H1 (cell line): ENCODE data around the gene ANXA8L1. TPM values are rescaled to one million over a fixed set of nuclear protein-coding genes. Genes with fewer than 3 reads are reported as not detected.

ENCODE experiments used
- CTCF ChIA-PET: fragments of 300-600 bp; sonication (Branson Sonifier 250); formaldehyde crosslinking; loops from one replicate; lab custom pipeline; 2021; ENCODE audit not compliant: partially characterized antibody; lab: Charles Lee
- POLR2A ChIA-PET: fragments of 300-600 bp; sonication (Branson Sonifier 250); formaldehyde crosslinking; loops from one replicate; lab custom pipeline; 2021; ENCODE audit warnings: inconsistent platforms; ENCODE audit not compliant: partially characterized antibody; lab: Charles Lee
- DNase-seq, 2 experiments: peaks; one replicate each; pipeline versions ENCODE4 v3.0.0 to v3.0.0-alpha.2; 2010 to 2022; ENCODE audit warnings: low spot score in 2 of 2, low read depth in 1 of 2, mixed read lengths in 1 of 2
- FAIRE-seq: peaks from 2 replicates; lab custom pipeline; 2011; peaks lifted over from hg19 to GRCh38; lab: Jason Lieb, UNC
- H2AFZ ChIP-seq: 2 replicates; pipeline ENCODE4 v1.8.1; 2012; ENCODE audit warnings: low read length, inconsistent platforms
- H2AK5ac ChIP-seq: 2 replicates; pipeline ENCODE4 v1.6.1; 2013; ENCODE audit warnings: low read depth, low read length
- H2BK120ac ChIP-seq: replicated peaks from 2 replicates; pipeline ENCODE3; 2013; ENCODE audit warnings: low read depth, low read length, inconsistent platforms
- H2BK12ac ChIP-seq: 2 replicates; pipeline ENCODE4 v1.6.1; 2013; ENCODE audit warnings: low read depth, low read length
- H2BK15ac ChIP-seq: 2 replicates; pipeline ENCODE4 v1.6.1; 2013; ENCODE audit warnings: low read length
- H2BK20ac ChIP-seq: 2 replicates; pipeline ENCODE4 v1.6.1; 2013; ENCODE audit warnings: low read length
- H2BK5ac ChIP-seq: 2 replicates; pipeline ENCODE4 v1.6.1; 2013; ENCODE audit warnings: low read depth, low read length
- H3K14ac ChIP-seq: 2 replicates; pipeline ENCODE4 v1.6.1; 2013; ENCODE audit warnings: inconsistent platforms; ENCODE audit not compliant: insufficient read length
- H3K18ac ChIP-seq: 2 replicates; pipeline ENCODE4 v1.6.1; 2013; ENCODE audit warnings: low read length; ENCODE audit errors: extremely low read depth
- H3K23ac ChIP-seq: 2 replicates; pipeline ENCODE4 v1.6.1; 2013; ENCODE audit warnings: inconsistent platforms; ENCODE audit not compliant: insufficient read length
- H3K23me2 ChIP-seq: 2 replicates; pipeline ENCODE4 v1.6.1; 2013; ENCODE audit warnings: low read depth, low read length
- H3K27ac ChIP-seq: 2 replicates; pipeline ENCODE4 v1.6.1; 2011; ENCODE audit warnings: low read depth, low read length, inconsistent platforms
- H3K27me3 ChIP-seq, 4 experiments: replicated peaks in 1 of 4; 1 replicate in 1 of 4; 2 replicates in 3 of 4; pipeline versions ENCODE4 v1.6.1 to v1.8.1; 2011 to 2013; ENCODE audit warnings: low read length in 3 of 4, mild to moderate bottlenecking in 3 of 4, inconsistent platforms in 2 of 4, mixed read lengths in 2 of 4, moderate library complexity in 1 of 4; ENCODE audit not compliant: control insufficient read depth in 3 of 4, insufficient read depth in 3 of 4; ENCODE audit errors: extremely low read depth in 1 of 4
- H3K36me3 ChIP-seq, 4 experiments: 2 replicates each; pipeline versions ENCODE4 v1.6.1 to v1.8.1; 2011 to 2013; ENCODE audit warnings: mild to moderate bottlenecking in 4 of 4, low read length in 3 of 4, moderate library complexity in 2 of 4, control low read depth in 1 of 4, inconsistent platforms in 1 of 4; ENCODE audit not compliant: insufficient read depth in 4 of 4, control insufficient read depth in 2 of 4
- H3K4ac ChIP-seq: replicated peaks from 2 replicates; pipeline ENCODE3; 2013; ENCODE audit warnings: low read length, low read depth, mixed read lengths, inconsistent platforms; ENCODE audit not compliant: insufficient read length
- H3K4me1 ChIP-seq, 4 experiments: replicated peaks in 1 of 4; 1 replicate in 1 of 4; 2 replicates in 3 of 4; pipeline versions ENCODE4 v1.6.1 to v1.8.1; 2011 to 2013; ENCODE audit warnings: low read length in 3 of 4, inconsistent platforms in 2 of 4, mixed read lengths in 1 of 4; ENCODE audit not compliant: insufficient read depth in 4 of 4, control insufficient read depth in 3 of 4
- H3K4me2 ChIP-seq, 2 experiments: 2 replicates each; pipeline versions ENCODE4 v1.6.1 to v1.8.1; 2011 to 2013; ENCODE audit warnings: low read depth in 2 of 2, low read length in 2 of 2, control low read depth in 1 of 2, inconsistent platforms in 1 of 2, mild to moderate bottlenecking in 1 of 2; ENCODE audit not compliant: insufficient read depth in 1 of 2
- H3K4me3 ChIP-seq, 4 experiments: fragments of 200-600, 300-600 bp in 1 of 4; sonication (generic), shearing (Covaris generic), sonication (Bioruptor Twin) in 1 of 4; 2 replicates each; pipeline versions ENCODE4 v1.5.1 to v1.8.1; 2011 to 2016; ENCODE audit warnings: low read length in 4 of 4, low read depth in 3 of 4, control low read depth in 2 of 4, inconsistent platforms in 2 of 4, mild to moderate bottlenecking in 2 of 4, mixed read lengths in 1 of 4, moderate library complexity in 1 of 4; ENCODE audit not compliant: insufficient read depth in 2 of 4; ENCODE audit errors: extremely low read depth in 1 of 4
- H3K56ac ChIP-seq: replicated peaks from 2 replicates; pipeline ENCODE3; 2013; ENCODE audit warnings: low read depth, mild to moderate bottlenecking, mixed read lengths, low read length, inconsistent platforms; ENCODE audit not compliant: insufficient read length
- H3K79me1 ChIP-seq: 2 replicates; pipeline ENCODE4 v1.6.1; 2013; ENCODE audit warnings: low read depth, low read length, control low read depth
- H3K79me2 ChIP-seq, 2 experiments: 2 replicates each; pipeline versions ENCODE4 v1.6.1 to v1.8.1; 2012 to 2013; ENCODE audit warnings: low read length in 2 of 2, mild to moderate bottlenecking in 2 of 2, inconsistent platforms in 1 of 2; ENCODE audit not compliant: insufficient read depth in 2 of 2, control insufficient read depth in 1 of 2
- H3K9ac ChIP-seq, 4 experiments: replicated peaks in 1 of 4; 1 replicate in 1 of 4; 2 replicates in 3 of 4; pipeline versions ENCODE4 v1.6.1 to v1.8.1; 2011 to 2013; ENCODE audit warnings: low read depth in 3 of 4, low read length in 3 of 4, control low read depth in 2 of 4, mild to moderate bottlenecking in 2 of 4, moderate library complexity in 2 of 4, inconsistent platforms in 1 of 4; ENCODE audit errors: extremely low read depth in 1 of 4
- H3K9me3 ChIP-seq, 2 experiments: 2 replicates each; pipeline versions ENCODE4 v1.6.1 to v1.8.1; 2012 to 2013; ENCODE audit warnings: mild to moderate bottlenecking in 2 of 2, moderate library complexity in 2 of 2, control low read depth in 1 of 2, inconsistent platforms in 1 of 2, low read depth in 1 of 2, low read length in 1 of 2, mixed read lengths in 1 of 2; ENCODE audit not compliant: insufficient read depth in 2 of 2
- H4K20me1 ChIP-seq, 2 experiments: replicated peaks in 1 of 2; 2 replicates each; pipeline versions ENCODE3 to v1.8.1; 2011 to 2013; ENCODE audit warnings: inconsistent platforms in 2 of 2, low read length in 2 of 2, mild to moderate bottlenecking in 1 of 2; ENCODE audit not compliant: insufficient read depth in 2 of 2, control insufficient read depth in 1 of 2
- H4K5ac ChIP-seq: 2 replicates; pipeline ENCODE4 v1.6.1; 2013; ENCODE audit warnings: low read length, low read depth, mixed read lengths, inconsistent platforms; ENCODE audit not compliant: insufficient read length
- H4K8ac ChIP-seq: 2 replicates; pipeline ENCODE4 v1.8.0; 2013; ENCODE audit warnings: mild to moderate bottlenecking, moderate library complexity, low read length, inconsistent platforms; ENCODE audit not compliant: insufficient read depth; ENCODE audit errors: extremely low read depth
- H4K91ac ChIP-seq: replicated peaks from 2 replicates; pipeline ENCODE3; 2013; ENCODE audit warnings: low read length, mixed read lengths, inconsistent platforms; ENCODE audit not compliant: insufficient read length
- CBX5 ChIP-seq: fragments of 300-800, 300-1000 bp; sonication (generic); IDR thresholded peaks from 2 replicates; pipeline ENCODE4 v1.7.1; 2016; ENCODE audit warnings: antibody characterized with exemption, low read length, low read depth
- CEBPB ChIP-seq: IDR thresholded peaks from 2 replicates; pipeline ENCODE4 v1.6.1; 2012; ENCODE audit warnings: low read depth, low read length
- CTCF ChIP-seq, 3 experiments: IDR thresholded peaks; 1 replicate in 2 of 3; 2 replicates in 1 of 3; pipeline versions ENCODE4 v1.5.1 to v1.6.1; 2011; ENCODE audit warnings: low read length in 3 of 3, mild to moderate bottlenecking in 3 of 3, inconsistent platforms in 2 of 3, low read depth in 1 of 3, moderate library complexity in 1 of 3; ENCODE audit not compliant: insufficient read depth in 1 of 3; ENCODE audit errors: control extremely low read depth in 1 of 3
- HDAC2 ChIP-seq, 2 experiments: fragments of 300-600 bp in 1 of 2; sonication (generic) in 1 of 2; IDR thresholded peaks; 2 replicates each; pipeline ENCODE4 v1.6.1; 2011 to 2012; ENCODE audit warnings: low read depth in 2 of 2, low read length in 2 of 2, mild to moderate bottlenecking in 2 of 2, moderate library complexity in 2 of 2, borderline replicate concordance in 1 of 2, inconsistent platforms in 1 of 2
- MAX ChIP-seq: IDR thresholded peaks from 2 replicates; pipeline ENCODE4 v1.6.1; 2012; ENCODE audit warnings: inconsistent platforms
- POU5F1 ChIP-seq: IDR thresholded peaks from 2 replicates; pipeline ENCODE4 v1.6.1; 2011; ENCODE audit warnings: low read depth, mild to moderate bottlenecking, low read length, moderate library complexity
- TAF1 ChIP-seq: IDR thresholded peaks from 2 replicates; pipeline ENCODE4 v1.6.1; 2011; ENCODE audit warnings: mild to moderate bottlenecking, low read depth, low read length
- WGBS, 2 experiments: shearing (Covaris generic) in 1 of 2; methylation state at CpG; one replicate each; pipeline versions ENCODE4 v1.1.6 to v1.1.7; 2013 to 2015; ENCODE audit warnings: low lambda C conversion rate in 2 of 2, mixed read lengths in 2 of 2, inconsistent platforms in 1 of 2, low coverage in 1 of 2, missing lambda C conversion rate in 1 of 2; ENCODE audit not compliant: insufficient replicate concordance in 2 of 2, insufficient coverage in 1 of 2, insufficient read length in 1 of 2; ENCODE audit errors: extremely low coverage in 1 of 2, missing lambda C conversion rate in 1 of 2; 5-methylcytosine and 5-hydroxymethylcytosine counted together
- polyA plus RNA-seq, 7 experiments: library from polyadenylated mRNA; depleted of rRNA in 3 of 7; stranded (reverse) in 5 of 7; unstranded in 2 of 7; fragments of >200 nt in 5 of 7; fragments of 200-250 nt in 2 of 7; gene quantifications; 1 replicate in 5 of 7; 2 replicates in 1 of 7; 4 replicates in 1 of 7; pipeline versions ENCODE4 v1.2.1 to v1.2.3, GENCODE V29; 2011 to 2013; ENCODE audit warnings: missing spikeins in 2 of 7, mixed read lengths in 2 of 7
- total RNA-seq: library from RNA; stranded (reverse); fragmentation: NEBNext Ultra II Directional; extraction: Animal tissue kit (Norgen Biotek cat#: 25700); gene quantifications from 2 replicates; pipeline ENCODE4 v1.2.1, GENCODE V29; 2021

The ANXA8L1 gene
- total and polyA plus RNA-seq, 2 of the 8 experiments (the other 6 are each of a cell fraction or from before 2014, with no cell fraction given) = not detected

GRCh38 chr10:46329690-46330016, 45.9 kb upstream of the ANXA8L1 start:
- Histone ChIP-seq H2BK12ac (no peak overlapping the region), H3K27ac (no peak overlapping the region), H2AK5ac (no peak overlapping the region), H4K20me1 (no peaks in the 10 kb centered on the region), H2BK5ac (peak overlapping the region; percentile 47; the same call in 1 of the 2 replicates), H3K18ac (peak overlapping the region; percentile 55), H4K8ac (no peak overlapping the region), H3K79me2 (no peaks in the 10 kb centered on the region), H3K14ac (no peak overlapping the region), H3K4ac (no peak overlapping the region), H3K4me2 (no peak overlapping the region), H3K23ac (no peak overlapping the region), H4K91ac (no peak overlapping the region), H3K36me3 (no peaks in the 10 kb centered on the region), H3K56ac (no peak overlapping the region), H2AFZ (peak overlapping the region; percentile 46; the same call in 1 of the 2 replicates), H3K79me1 (no peaks in the 10 kb centered on the region), H3K23me2 (no peaks in the 10 kb centered on the region), H2BK15ac (peak overlapping the region; percentile 93; the same call in 1 of the 2 replicates), H3K9ac (no peak overlapping the region), H3K27me3 (no peaks in the 10 kb centered on the region), H4K5ac (no peak overlapping the region), H3K4me3 (no peak overlapping the region), H2BK20ac (0 out of 2 replicates have a peak overlapping the region, but pooled peaks have one; percentile 83), H2BK120ac (no peak overlapping the region), H3K9me3 (no peaks in the 10 kb centered on the region), H3K4me1 (peaks cover 0 to 9% (median 7%) of the 10 kb centered on the region in 4 experiments; a peak in 5 of 7 replicates)
- no peak for DNase-seq
- TF ChIP-seq HDAC2 (IDR thresholded peaks at IDR 0.05; ENCODE audit: borderline replicate concordance in 1 of 2, low read depth in 2 of 2, low read length in 2 of 2) (no peak), POU5F1 (no peak), TAF1 (no peak), CBX5 (no peak), CEBPB (no peak), CTCF (IDR thresholded peaks at IDR 0.05; ENCODE audit: control extremely low read depth in 1 of 3, insufficient read depth in 1 of 3, low read depth in 1 of 3, low read length in 3 of 3) (no peak), MAX (0 out of 2 replicates have a peak, but pooled peaks have one; percentile 20)
- CTCF ChIA-PET = interaction anchor here (1.4 to 2.8 kb wide), 3 partner anchors 42 to 215 kb away, joined by 3 to 11 read pairs (median 4); no protein-coding TSS in a partner anchor
- POLR2A ChIA-PET = interaction anchor here (0.9 kb wide), 1 partner anchor 47 kb away, joined by 3 read pairs; no protein-coding TSS in a partner anchor
- FAIRE-seq = no peak
- WGBS, 2 experiments = 69% methylated on average over 8 of the region's 8 CpGs; no CpG with 5 or more reads in 1 of the 2 experiments
